ENCODE results near the gene TRIM16. TPM values are rescaled to one million over a fixed set of nuclear protein-coding genes. Genes with fewer than 3 reads are reported as not detected.
"Not testable (repeated sequence)": the region's sequence is repeated elsewhere in the genome, so short reads cannot be mapped to it uniquely, and the experiment has no call there.

The TRIM16 gene
- total RNA-seq, 1 experiment from 2014 or later, result 17.7 TPM

DNA sequence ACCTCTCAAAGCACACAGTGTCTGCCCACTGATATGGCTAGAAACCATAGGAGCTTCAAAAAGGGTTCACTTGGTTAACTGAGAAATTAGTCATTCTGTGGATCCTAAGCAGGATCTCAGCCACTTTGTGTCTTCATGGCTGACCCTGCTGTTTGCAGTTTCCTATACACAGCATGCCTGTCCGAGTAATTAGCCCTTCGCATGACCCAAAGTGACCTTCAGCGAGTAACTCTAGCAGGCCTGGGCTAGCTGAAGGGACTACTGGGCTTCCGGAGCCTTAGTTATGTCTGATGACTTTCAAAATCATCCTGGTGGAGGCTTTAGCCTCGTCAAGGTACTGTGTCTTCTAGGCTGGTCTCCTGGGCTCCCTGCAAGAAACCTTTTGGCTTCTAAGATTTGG is 35.7 kb downstream of the TRIM16 start:
- Histone ChIP-seq H3K9ac (ENCODE audit: extremely low read depth, insufficient read length, low read length) (no peak overlapping the region), H3K79me1 (ENCODE audit: insufficient read depth, low read depth, low read length, poor library complexity, severe bottlenecking) (no peaks in the 10 kb centered on the region), H3K4me1 (ENCODE audit: insufficient read depth, low read length) (peaks cover 3% of the 10 kb centered on the region; the same call in 1 of the 2 replicates), H2BK120ac (ENCODE audit: low read depth, low read length, poor library complexity, severe bottlenecking) (no peak overlapping the region), H2BK20ac (ENCODE audit: low read depth, low read length, poor library complexity, severe bottlenecking) (no peak overlapping the region), H3K18ac (ENCODE audit: insufficient read length, low read depth, low read length) (no peak overlapping the region), H3K14ac (ENCODE audit: insufficient read depth, low read length) (no peak overlapping the region), H2AK5ac (ENCODE audit: insufficient read length, low read length) (no peak overlapping the region), H3K23me2 (ENCODE audit: insufficient read length, low read depth, low read length, poor library complexity, severe bottlenecking) (no peaks in the 10 kb centered on the region), H3K23ac (ENCODE audit: insufficient read length, low read depth, low read length) (no peak overlapping the region), H4K20me1 (ENCODE audit: control insufficient read depth, insufficient read depth, insufficient read length) (no peaks in the 10 kb centered on the region), H3K9me3 (ENCODE audit: control insufficient read depth, low read depth, low read length) (no peaks in the 10 kb centered on the region), H4K91ac (ENCODE audit: insufficient read length, low read depth, low read length) (no peak overlapping the region), H3K4ac (ENCODE audit: low read depth, low read length) (no peak overlapping the region), H3K4me2 (ENCODE audit: insufficient read depth, insufficient read length, low read length) (no peak overlapping the region), H3K79me2 (ENCODE audit: insufficient read depth, low read length) (no peaks in the 10 kb centered on the region), H3K56ac (ENCODE audit: insufficient read length, low read depth, low read length) (no peak overlapping the region), H4K5ac (ENCODE audit: insufficient read length, low read depth, low read length) (no peak overlapping the region), H3K27me3 (ENCODE audit: insufficient read depth, low read length) (no peaks in the 10 kb centered on the region), H3T11ph (ENCODE audit: low read length) (no peak overlapping the region), H2BK15ac (ENCODE audit: low read depth, low read length) (no peak overlapping the region), H2BK12ac (ENCODE audit: insufficient read length, low read depth, low read length) (no peak overlapping the region), H3K27ac (ENCODE audit: insufficient read length, low read depth, low read length) (no peak overlapping the region), H4K8ac (replicated peaks; ENCODE audit: insufficient read length, low read depth, low read length) (no peak overlapping the region), H2AFZ (ENCODE audit: low read length) (no peak overlapping the region), H2BK5ac (ENCODE audit: insufficient read length, low read length) (no peak overlapping the region)
- no peak for TF ChIP-seq CTCF (conservative IDR thresholded peaks at IDR 0.05)
- Mint-ChIP-seq H3K4me3 (no peak overlapping the region), H3K4me1 (peaks cover 23 to 37% of the 10 kb centered on the region in 2 experiments), H3K27me3 (ENCODE audit: low read depth) (peaks cover 1% of the 10 kb centered on the region; the same call in 1 of the 2 replicates), H3K27ac (peak overlapping the region in 1 of 3 experiments; percentile 47; a peak in 1 of 7 replicates), H3K36me3 (ENCODE audit: insufficient read depth in 1 of 3, low read depth in 3 of 3) (peaks cover 5 to 7% (median 5%) of the 10 kb centered on the region in 3 experiments; a peak in 3 of 7 replicates), H3K9me3 (peaks cover 0 to 2% of the 10 kb centered on the region in 2 experiments; a peak in 1 of 5 replicates)
- WGBS (ENCODE audit: extremely low coverage, insufficient read length, low lambda C conversion rate), result no CpG with 5 or more reads among the region's 5 CpGs
- DNase-seq, result no peak

- H3K4me1 ChIP-seq (ENCODE audit: insufficient read depth, low read length); H3K9me3 ChIP-seq (ENCODE audit: control insufficient read depth, low read depth, low read length); H3K56ac ChIP-seq (ENCODE audit: insufficient read length, low read depth, low read length); H2AFZ ChIP-seq (ENCODE audit: low read length); H3K79me2 ChIP-seq (ENCODE audit: insufficient read depth, low read length); H3K79me1 ChIP-seq (ENCODE audit: insufficient read depth, low read depth, low read length, poor library complexity, severe bottlenecking); H2BK12ac ChIP-seq (ENCODE audit: insufficient read length, low read depth, low read length); H2AK5ac ChIP-seq (ENCODE audit: insufficient read length, low read length); H4K8ac ChIP-seq (replicated peaks; ENCODE audit: insufficient read length, low read depth, low read length); H3K4ac ChIP-seq (ENCODE audit: low read depth, low read length); H3K4me2 ChIP-seq (ENCODE audit: insufficient read depth, insufficient read length, low read length); H2BK5ac ChIP-seq (ENCODE audit: insufficient read length, low read length); H3K4me3 Mint-ChIP-seq; H2BK15ac ChIP-seq (ENCODE audit: low read depth, low read length); H4K5ac ChIP-seq (ENCODE audit: insufficient read length, low read depth, low read length); H3K23ac ChIP-seq (ENCODE audit: insufficient read length, low read depth, low read length); H4K20me1 ChIP-seq (ENCODE audit: control insufficient read depth, insufficient read depth, insufficient read length); H3K9me3 Mint-ChIP-seq; H3K9ac ChIP-seq (ENCODE audit: extremely low read depth, insufficient read length, low read length); H4K91ac ChIP-seq (ENCODE audit: insufficient read length, low read depth, low read length); H3K14ac ChIP-seq (ENCODE audit: insufficient read depth, low read length); H3K27me3 Mint-ChIP-seq (ENCODE audit: low read depth); H3T11ph ChIP-seq (ENCODE audit: low read length); H3K23me2 ChIP-seq (ENCODE audit: insufficient read length, low read depth, low read length, poor library complexity, severe bottlenecking); H3K27me3 ChIP-seq (ENCODE audit: insufficient read depth, low read length); H2BK20ac ChIP-seq (ENCODE audit: low read depth, low read length, poor library complexity, severe bottlenecking); H3K27ac ChIP-seq (ENCODE audit: insufficient read length, low read depth, low read length); H3K36me3 Mint-ChIP-seq (ENCODE audit: insufficient read depth in 1 of 3, low read depth in 3 of 3): not testable (repeated sequence)
- peak overlapping the region in 2 of 3 experiments; percentile 92 to 98; a peak in 5 of 7 replicates for H3K27ac Mint-ChIP-seq
- peak overlapping the region; percentile 92 for H2BK120ac ChIP-seq (ENCODE audit: low read depth, low read length, poor library complexity, severe bottlenecking)
- WGBS (ENCODE audit: extremely low coverage, insufficient read length, low lambda C conversion rate), result no CpG with 5 or more reads among the region's 5 CpGs
- H3K18ac ChIP-seq (ENCODE audit: insufficient read length, low read depth, low read length), result peak overlapping the region; percentile 85
- DNase-seq, result peak; percentile 71
- peaks cover 13 to 17% of the 10 kb centered on the region in 2 experiments for H3K4me1 Mint-ChIP-seq
Observed at GRCh38 chr17:15645942-15646312, 38.2 kb downstream of the TRIM16 start.
